ENCODE measurements around the gene TM4SF20.
A peak's percentile ranks its signal among the peaks of the same experiment; 100 is the strongest.

TM4SF20 gene

GRCh38 chr2:227407591-227408151, 28.6 kb upstream of the TM4SF20 start:
- no peak overlapping the region for H3K27ac ChIP-seq (ENCODE audit: low read depth, low read length)
- H4K12ac ChIP-seq (ENCODE audit: low read depth, low read length), result no peak overlapping the region
- H3K4me2 ChIP-seq (ENCODE audit: low read length), result no peak overlapping the region
- WGBS (ENCODE audit: extremely low coverage, insufficient coverage, insufficient read length), result no CpG with 5 or more reads among the region's 16 CpGs
- no peak overlapping the region for H2BK12ac ChIP-seq (ENCODE audit: low read length)
- H2BK120ac ChIP-seq (ENCODE audit: insufficient read depth, low read length, poor library complexity), result no peak overlapping the region
- no peak overlapping the region for H3K4ac ChIP-seq (ENCODE audit: low read depth, low read length)
- H3K23ac ChIP-seq (ENCODE audit: low read length), result no peak overlapping the region
- no peak overlapping the region for H2AK5ac ChIP-seq (ENCODE audit: low read length)
- H3K4me3 ChIP-seq (ENCODE audit: low read depth, low read length), result no peak overlapping the region
- H3K18ac ChIP-seq (ENCODE audit: low read length), result no peak overlapping the region
- H3K9me3 ChIP-seq (ENCODE audit: insufficient read depth, low read depth, low read length), result no peaks in the 10 kb centered on the region
- no peaks in the 10 kb centered on the region for H3K36me3 ChIP-seq (ENCODE audit: control insufficient read depth in 1 of 2, insufficient read depth in 2 of 2, low read length in 2 of 2)
- DNase-seq, result peak; percentile 85 to 87
- no peak overlapping the region for H2BK5ac ChIP-seq (ENCODE audit: low read depth, low read length, poor library complexity)
- H3K79me1 ChIP-seq (ENCODE audit: low read length), result no peaks in the 10 kb centered on the region
- H4K8ac ChIP-seq (ENCODE audit: low read depth, low read length), result no peak overlapping the region
- H2AFZ ChIP-seq (ENCODE audit: insufficient read depth, low read length, poor library complexity), result no peak overlapping the region
- no peak overlapping the region for H3K9ac ChIP-seq (ENCODE audit: low read length)
- H3K4me1 ChIP-seq (ENCODE audit: control insufficient read depth in 1 of 2, insufficient read depth in 2 of 2, low read length in 2 of 2), result peaks cover 8 to 13% of the 10 kb centered on the region in 2 experiments
- no peaks in the 10 kb centered on the region for H3K79me2 ChIP-seq (ENCODE audit: control insufficient read depth, insufficient read depth, low read length, poor library complexity)
- no peaks in the 10 kb centered on the region for H3K27me3 ChIP-seq (ENCODE audit: insufficient read depth, low read length)
- no peak overlapping the region for H3K14ac ChIP-seq (ENCODE audit: low read length)
- H4K91ac ChIP-seq (ENCODE audit: low read depth, low read length), result no peak overlapping the region

GRCh38 chr2:227406177-227407031, 27.3 kb upstream of the TM4SF20 start:
- Histone ChIP-seq H3K27me3 (ENCODE audit: insufficient read depth, low read length) (no peaks in the 10 kb centered on the region), H3K14ac (ENCODE audit: low read length) (no peak overlapping the region), H2BK120ac (ENCODE audit: insufficient read depth, low read length, poor library complexity) (no peak overlapping the region), H2BK5ac (ENCODE audit: low read depth, low read length, poor library complexity) (no peak overlapping the region), H3K4me1 (ENCODE audit: control insufficient read depth in 1 of 2, insufficient read depth in 2 of 2, low read length in 2 of 2) (peaks cover 8 to 13% of the 10 kb centered on the region in 2 experiments), H2AFZ (ENCODE audit: insufficient read depth, low read length, poor library complexity) (no peak overlapping the region), H3K4me2 (ENCODE audit: low read length) (no peak overlapping the region), H2AK5ac (ENCODE audit: low read length) (no peak overlapping the region), H3K18ac (ENCODE audit: low read length) (no peak overlapping the region), H3K36me3 (ENCODE audit: control insufficient read depth in 1 of 2, insufficient read depth in 2 of 2, low read length in 2 of 2) (no peaks in the 10 kb centered on the region), H2BK12ac (ENCODE audit: low read length) (no peak overlapping the region), H3K4me3 (ENCODE audit: low read depth, low read length) (no peak overlapping the region), H4K8ac (ENCODE audit: low read depth, low read length) (no peak overlapping the region), H3K4ac (ENCODE audit: low read depth, low read length) (no peak overlapping the region), H3K79me2 (ENCODE audit: control insufficient read depth, insufficient read depth, low read length, poor library complexity) (no peaks in the 10 kb centered on the region), H3K27ac (ENCODE audit: low read depth, low read length) (peak overlapping the region; percentile 30), H4K91ac (ENCODE audit: low read depth, low read length) (peak overlapping the region; percentile 49), H3K79me1 (ENCODE audit: low read length) (no peaks in the 10 kb centered on the region), H4K12ac (ENCODE audit: low read depth, low read length) (no peak overlapping the region), H3K9ac (ENCODE audit: low read length) (no peak overlapping the region), H3K23ac (ENCODE audit: low read length) (peak overlapping the region; percentile 33), H3K9me3 (ENCODE audit: insufficient read depth, low read depth, low read length) (no peaks in the 10 kb centered on the region)
- WGBS (ENCODE audit: extremely low coverage, insufficient coverage, insufficient read length), result no CpG with 5 or more reads among the region's 7 CpGs
- DNase-seq, result peak; percentile 71 to 97

GRCh38 chr2:227404585-227405271, 25.6 kb upstream of the TM4SF20 start:
- H3K36me3 ChIP-seq (ENCODE audit: control insufficient read depth in 1 of 2, insufficient read depth in 2 of 2, low read length in 2 of 2), result no peaks in the 10 kb centered on the region
- no peaks in the 10 kb centered on the region for H3K79me1 ChIP-seq (ENCODE audit: low read length)
- H3K9me3 ChIP-seq (ENCODE audit: insufficient read depth, low read depth, low read length), result no peaks in the 10 kb centered on the region
- no peak overlapping the region for H4K12ac ChIP-seq (ENCODE audit: low read depth, low read length)
- H4K91ac ChIP-seq (ENCODE audit: low read depth, low read length), result no peak overlapping the region
- H2BK5ac ChIP-seq (ENCODE audit: low read depth, low read length, poor library complexity), result no peak overlapping the region
- no peak overlapping the region for H3K9ac ChIP-seq (ENCODE audit: low read length)
- no peak overlapping the region for H2AFZ ChIP-seq (ENCODE audit: insufficient read depth, low read length, poor library complexity)
- no peak overlapping the region for H3K4me3 ChIP-seq (ENCODE audit: low read depth, low read length)
- H3K23ac ChIP-seq (ENCODE audit: low read length), result no peak overlapping the region
- H3K14ac ChIP-seq (ENCODE audit: low read length), result no peak overlapping the region
- no peak overlapping the region for H3K27ac ChIP-seq (ENCODE audit: low read depth, low read length)
- H3K4ac ChIP-seq (ENCODE audit: low read depth, low read length), result no peak overlapping the region
- H2AK5ac ChIP-seq (ENCODE audit: low read length), result no peak overlapping the region
- WGBS (ENCODE audit: extremely low coverage, insufficient coverage, insufficient read length), result no CpG with 5 or more reads among the region's 4 CpGs
- H4K8ac ChIP-seq (ENCODE audit: low read depth, low read length), result no peak overlapping the region
- H3K27me3 ChIP-seq (ENCODE audit: insufficient read depth, low read length), result no peaks in the 10 kb centered on the region
- no peaks in the 10 kb centered on the region for H3K79me2 ChIP-seq (ENCODE audit: control insufficient read depth, insufficient read depth, low read length, poor library complexity)
- no peak overlapping the region for H2BK120ac ChIP-seq (ENCODE audit: insufficient read depth, low read length, poor library complexity)
- no peak for DNase-seq
- H3K18ac ChIP-seq (ENCODE audit: low read length), result no peak overlapping the region
- peaks cover 8 to 13% of the 10 kb centered on the region in 2 experiments for H3K4me1 ChIP-seq (ENCODE audit: control insufficient read depth in 1 of 2, insufficient read depth in 2 of 2, low read length in 2 of 2)
- no peak overlapping the region for H3K4me2 ChIP-seq (ENCODE audit: low read length)
- no peak overlapping the region for H2BK12ac ChIP-seq (ENCODE audit: low read length)

GRCh38 chr2:227402959-227403358, 23.9 kb upstream of the TM4SF20 start:
- Histone ChIP-seq H3K79me1 (ENCODE audit: low read length) (no peaks in the 10 kb centered on the region), H2BK120ac (ENCODE audit: insufficient read depth, low read length, poor library complexity) (no peak overlapping the region), H3K79me2 (ENCODE audit: control insufficient read depth, insufficient read depth, low read length, poor library complexity) (no peaks in the 10 kb centered on the region), H3K23ac (ENCODE audit: low read length) (no peak overlapping the region), H3K14ac (ENCODE audit: low read length) (no peak overlapping the region), H2BK5ac (ENCODE audit: low read depth, low read length, poor library complexity) (no peak overlapping the region), H3K4me2 (ENCODE audit: low read length) (no peak overlapping the region), H4K8ac (ENCODE audit: low read depth, low read length) (no peak overlapping the region), H3K27me3 (ENCODE audit: insufficient read depth, low read length) (no peaks in the 10 kb centered on the region), H4K91ac (ENCODE audit: low read depth, low read length) (no peak overlapping the region), H3K4ac (ENCODE audit: low read depth, low read length) (no peak overlapping the region), H3K4me1 (ENCODE audit: control insufficient read depth in 1 of 2, insufficient read depth in 2 of 2, low read length in 2 of 2) (peaks cover 7 to 13% of the 10 kb centered on the region in 2 experiments), H2AK5ac (ENCODE audit: low read length) (no peak overlapping the region), H4K12ac (ENCODE audit: low read depth, low read length) (no peak overlapping the region), H3K9ac (ENCODE audit: low read length) (no peak overlapping the region), H3K27ac (ENCODE audit: low read depth, low read length) (no peak overlapping the region), H2AFZ (ENCODE audit: insufficient read depth, low read length, poor library complexity) (no peak overlapping the region), H3K4me3 (ENCODE audit: low read depth, low read length) (no peak overlapping the region), H3K18ac (ENCODE audit: low read length) (no peak overlapping the region), H3K36me3 (ENCODE audit: control insufficient read depth in 1 of 2, insufficient read depth in 2 of 2, low read length in 2 of 2) (no peaks in the 10 kb centered on the region), H2BK12ac (ENCODE audit: low read length) (no peak overlapping the region), H3K9me3 (ENCODE audit: insufficient read depth, low read depth, low read length) (no peaks in the 10 kb centered on the region)
- no CpG with 5 or more reads among the region's 4 CpGs for WGBS (ENCODE audit: extremely low coverage, insufficient coverage, insufficient read length)
- peak in 1 of 2 donors; percentile 32 for DNase-seq
